ENCODE data around the gene CACNA1F.
"Not testable (repeated sequence)": the region's sequence is repeated elsewhere in the genome, so short reads cannot be mapped to it uniquely, and the experiment has no call there.

Gene CACNA1F

GRCh38 chrX:49173544-49173943 is 59.6 kb downstream of the CACNA1F start:
- not testable (repeated sequence) for DNase-seq

- peak; percentile 44 for DNase-seq
Measured at GRCh38 chrX:49172280-49172780, 60.8 kb downstream of the CACNA1F start.

- peak; percentile 59 for DNase-seq
Measured at GRCh38 chrX:49171752-49172279, 61.3 kb downstream of the CACNA1F start, which contains the start of gene PLP2. PLP2 (plus strand) TSS chrX:49171898; CDS start chrX:49172001, 103 bp downstream.

- no peak for DNase-seq
Measured at GRCh38 chrX:49167740-49168108, 65.4 kb downstream of the CACNA1F start.

GRCh38 chrX:49166914-49167739 is 66.0 kb downstream of the CACNA1F start:
- DNase-seq = peak; percentile 83

GRCh38 chrX:49165901-49166881 is 66.9 kb downstream of the CACNA1F start:
- DNase-seq = peak; percentile 63

- no peak for DNase-seq
Measured at GRCh38 chrX:49164589-49165360, 68.4 kb downstream of the CACNA1F start.

- peak; percentile 78 for DNase-seq
Measured at GRCh38 chrX:49163555-49164419, 69.4 kb downstream of the CACNA1F start.

GRCh38 chrX:49162620-49163019 is 70.5 kb downstream of the CACNA1F start, which contains the start of gene MAGIX:
MAGIX (plus strand) TSS chrX:49162758; CDS start chrX:49162890, 132 bp downstream.
- DNase-seq = no peak

- DNase-seq = no peak
Measured at GRCh38 chrX:49161632-49162031, 71.5 kb downstream of the CACNA1F start.

GRCh38 chrX:49160908-49161307 is 72.2 kb downstream of the CACNA1F start:
- DNase-seq = no peak

- no peak for DNase-seq
Measured at GRCh38 chrX:49157194-49157593, 75.9 kb downstream of the CACNA1F start.

GRCh38 chrX:49155900-49156837 is 77.0 kb downstream of the CACNA1F start:
- peak; percentile 93 for DNase-seq

- DNase-seq = peak; percentile 77
Measured at GRCh38 chrX:49155243-49155899, 77.8 kb downstream of the CACNA1F start.
